Lower lobe of right lung (tissue), 2 donors: ENCODE results near the gene MID1. TPM values are rescaled to one million over a fixed set of nuclear protein-coding genes. Genes with fewer than 3 reads are reported as not detected.

Experiments used
- ATAC-seq, 2 donors: fragments of 200-7000 bp; cut with Tn5 transposase; one replicate each; pipeline ENCODE4 v1.9.1; 2020 to 2022; ENCODE audit warnings: mild to moderate bottlenecking in 2 of 2, moderate library complexity in 2 of 2
- DNase-seq: peaks from one replicate; pipeline ENCODE4 v3.0.0-alpha.2; 2020
- H3K27ac ChIP-seq: fragments of 200-600 bp; one replicate; pipeline ENCODE4 v1.8.0; 2022
- H3K27me3 ChIP-seq: fragments of 200-600 bp; one replicate; pipeline ENCODE4 v1.8.0; 2022; ENCODE audit warnings: low read depth
- H3K36me3 ChIP-seq: fragments of 200-600 bp; one replicate; pipeline ENCODE4 v1.8.0; 2022; ENCODE audit warnings: mild to moderate bottlenecking
- H3K4me1 ChIP-seq: fragments of 200-600 bp; one replicate; pipeline ENCODE4 v1.8.0; 2022
- H3K4me3 ChIP-seq: fragments of 200-600 bp; one replicate; pipeline ENCODE4 v1.8.0; 2022; ENCODE audit warnings: mild to moderate bottlenecking
- H3K9me3 ChIP-seq: fragments of 200-600 bp; one replicate; pipeline ENCODE4 v1.8.0; 2022
- intact Hi-C: fragments of 100-400 bp; cut with DNase I; formaldehyde crosslinking; loops from one replicate; pipeline ENCODE4 v1.11.0; 2022
- total RNA-seq: library from RNA; stranded (reverse); fragmentation: NEBNext Ultra II Directional; extraction: Animal tissue kit (Norgen Biotek cat#: 25700); gene quantifications from one replicate; pipeline ENCODE4 v1.2.1, GENCODE V29; 2021
- TF ChIP-seq, protein P1 (sequence below): fragments of 200-600 bp; IDR thresholded peaks from one replicate; pipeline ENCODE4 v1.8.0; 2022; ENCODE audit warnings: antibody characterized with exemption, mild to moderate bottlenecking
- donor health status: DM: no; HTN: yes; CAD: no; lungs with severe emphysema.

The MID1 gene
- total RNA-seq, 1 donor from 2014 or later = 24.9 TPM

- Histone ChIP-seq H3K4me1 (no peaks in the 10 kb centered on the region), H3K36me3 (no peaks in the 10 kb centered on the region), H3K9me3 (no peaks in the 10 kb centered on the region), H3K27me3 (no peaks in the 10 kb centered on the region), H3K27ac (no peak overlapping the region), H3K4me3 (no peak overlapping the region)
- ATAC-seq (no peak), DNase-seq (no peak)
- TF ChIP-seq, protein P1, sequence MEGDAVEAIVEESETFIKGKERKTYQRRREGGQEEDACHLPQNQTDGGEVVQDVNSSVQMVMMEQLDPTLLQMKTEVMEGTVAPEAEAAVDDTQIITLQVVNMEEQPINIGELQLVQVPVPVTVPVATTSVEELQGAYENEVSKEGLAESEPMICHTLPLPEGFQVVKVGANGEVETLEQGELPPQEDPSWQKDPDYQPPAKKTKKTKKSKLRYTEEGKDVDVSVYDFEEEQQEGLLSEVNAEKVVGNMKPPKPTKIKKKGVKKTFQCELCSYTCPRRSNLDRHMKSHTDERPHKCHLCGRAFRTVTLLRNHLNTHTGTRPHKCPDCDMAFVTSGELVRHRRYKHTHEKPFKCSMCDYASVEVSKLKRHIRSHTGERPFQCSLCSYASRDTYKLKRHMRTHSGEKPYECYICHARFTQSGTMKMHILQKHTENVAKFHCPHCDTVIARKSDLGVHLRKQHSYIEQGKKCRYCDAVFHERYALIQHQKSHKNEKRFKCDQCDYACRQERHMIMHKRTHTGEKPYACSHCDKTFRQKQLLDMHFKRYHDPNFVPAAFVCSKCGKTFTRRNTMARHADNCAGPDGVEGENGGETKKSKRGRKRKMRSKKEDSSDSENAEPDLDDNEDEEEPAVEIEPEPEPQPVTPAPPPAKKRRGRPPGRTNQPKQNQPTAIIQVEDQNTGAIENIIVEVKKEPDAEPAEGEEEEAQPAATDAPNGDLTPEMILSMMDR = no peak
- intact Hi-C loops = no loop called here
These were observed 35.8 kb upstream of the MID1 start for GRCh38 chrX:10656214-10656613.

- ATAC-seq (no peak), DNase-seq (no peak)
- no peaks in the 10 kb centered on the region for H3K9me3 ChIP-seq
- intact Hi-C loops = no loop called here
- H3K4me3 ChIP-seq = no peak overlapping the region
- no peak overlapping the region for H3K27ac ChIP-seq
- no peaks in the 10 kb centered on the region for H3K4me1 ChIP-seq
- TF ChIP-seq, protein P1 = no peak
- H3K36me3 ChIP-seq = no peaks in the 10 kb centered on the region
- no peaks in the 10 kb centered on the region for H3K27me3 ChIP-seq
These were observed 34.6 kb upstream of the MID1 start for GRCh38 chrX:10654960-10655359.

- TF ChIP-seq, protein P1 = no peak
- no peaks in the 10 kb centered on the region for H3K36me3 ChIP-seq
- DNase-seq (no peak), ATAC-seq (no peak)
- H3K9me3 ChIP-seq = no peaks in the 10 kb centered on the region
- no peaks in the 10 kb centered on the region for H3K27me3 ChIP-seq
- no peaks in the 10 kb centered on the region for H3K4me1 ChIP-seq
- intact Hi-C loops = no loop called here
- H3K4me3 ChIP-seq = no peak overlapping the region
- no peak overlapping the region for H3K27ac ChIP-seq
These were observed 32.9 kb upstream of the MID1 start for GRCh38 chrX:10653302-10653701.

- ATAC-seq (no peak), DNase-seq (no peak)
- no peaks in the 10 kb centered on the region for H3K27me3 ChIP-seq
- TF ChIP-seq, protein P1 = no peak
- no peak overlapping the region for H3K4me3 ChIP-seq
- H3K27ac ChIP-seq = no peak overlapping the region
- H3K9me3 ChIP-seq = no peaks in the 10 kb centered on the region
- no peaks in the 10 kb centered on the region for H3K4me1 ChIP-seq
- intact Hi-C loops = no loop called here
- no peaks in the 10 kb centered on the region for H3K36me3 ChIP-seq
These were observed 28.9 kb upstream of the MID1 start for GRCh38 chrX:10649265-10649664.

DNA sequence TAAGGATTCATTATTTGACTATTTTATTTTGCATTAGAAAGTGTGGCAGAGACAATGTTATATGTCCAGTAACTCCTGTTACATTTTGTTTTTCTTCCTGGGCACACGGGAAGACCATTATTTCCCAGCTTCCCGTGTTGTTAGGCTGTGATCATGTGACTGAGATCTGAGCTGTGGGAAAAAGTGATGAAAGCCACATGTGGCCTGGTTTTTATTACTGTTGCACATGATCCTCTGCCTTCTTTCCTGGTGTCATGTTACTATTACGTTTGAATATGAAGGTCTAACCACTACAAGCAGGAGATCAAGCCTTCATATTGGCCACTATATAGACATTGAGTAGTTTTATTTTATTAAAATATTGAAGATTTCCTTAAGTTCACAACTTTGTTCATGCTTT lies 28.2 kb upstream of the MID1 start:
- ATAC-seq (no peak), DNase-seq (no peak)
- Histone ChIP-seq H3K36me3 (no peaks in the 10 kb centered on the region), H3K27me3 (no peaks in the 10 kb centered on the region), H3K27ac (no peak overlapping the region), H3K9me3 (no peaks in the 10 kb centered on the region), H3K4me1 (no peaks in the 10 kb centered on the region), H3K4me3 (no peak overlapping the region)
- TF ChIP-seq, protein P1 = no peak
- intact Hi-C loops = no loop called here

DNA sequence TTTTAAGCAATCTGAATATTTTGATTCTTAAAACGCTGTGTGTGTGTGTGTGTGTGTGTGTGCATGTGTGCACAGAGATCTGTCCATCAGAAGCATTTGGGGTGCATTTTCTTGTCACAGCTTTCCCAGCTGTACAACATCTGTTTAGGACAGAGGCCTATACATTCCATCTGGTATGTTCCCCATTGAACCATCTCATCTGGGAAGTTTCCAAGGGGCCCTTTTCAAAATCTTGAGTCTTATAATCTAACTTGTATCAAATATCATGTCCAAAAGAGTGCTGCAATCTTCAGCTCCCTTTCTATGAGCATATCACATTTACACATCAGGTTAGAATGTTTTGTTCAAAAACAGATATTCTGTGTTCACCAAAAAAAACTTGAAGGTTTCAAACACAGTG lies 16.5 kb upstream of the MID1 start:
- Histone ChIP-seq H3K27ac (no peak overlapping the region), H3K36me3 (no peaks in the 10 kb centered on the region), H3K27me3 (no peaks in the 10 kb centered on the region), H3K9me3 (no peaks in the 10 kb centered on the region), H3K4me3 (no peak overlapping the region), H3K4me1 (no peaks in the 10 kb centered on the region)
- no peak for DNase-seq
- intact Hi-C loops = no loop called here
- no peak for ATAC-seq
- TF ChIP-seq, protein P1 = no peak
